IPS DF 6.9 (cell line): ENCODE results near the gene YY1.
"Not testable (repeated sequence)": the region's sequence is repeated elsewhere in the genome, so short reads cannot be mapped to it uniquely, and the experiment has no call there.

Experiments used
- DNase-seq: peaks from one replicate; pipeline ENCODE4 v3.0.0-alpha.2; 2013; ENCODE audit warnings: low read depth, low spot score
- H3K27ac ChIP-seq: one replicate; pipeline ENCODE4 v1.5.1; 2013; ENCODE audit warnings: low read length, control low read depth
- H3K27me3 ChIP-seq: 2 replicates; pipeline ENCODE4 v1.6.1; 2013; ENCODE audit warnings: mild to moderate bottlenecking, low read length; ENCODE audit not compliant: control insufficient read depth, insufficient read depth
- H3K36me3 ChIP-seq: 2 replicates; pipeline ENCODE4 v1.6.1; 2013; ENCODE audit warnings: low read length; ENCODE audit not compliant: control insufficient read depth, insufficient read depth
- H3K4me1 ChIP-seq: 2 replicates; pipeline ENCODE4 v1.6.1; 2013; ENCODE audit warnings: low read length; ENCODE audit not compliant: control insufficient read depth, insufficient read depth
- H3K4me3 ChIP-seq: 2 replicates; pipeline ENCODE4 v1.5.1; 2013; ENCODE audit warnings: mild to moderate bottlenecking, low read length
- H3K9me3 ChIP-seq: 2 replicates; pipeline ENCODE4 v1.6.1; 2013; ENCODE audit warnings: low read length, inconsistent platforms; ENCODE audit not compliant: control insufficient read depth, insufficient read depth
- WGBS: extraction: QIAGEN DNeasy Blood & Tissue Kit; methylation state at CpG from one replicate; pipeline ENCODE4 v1.1.7; 2013; ENCODE audit warnings: mixed read lengths, missing lambda C conversion rate; ENCODE audit not compliant: insufficient read length, insufficient coverage; 5-methylcytosine and 5-hydroxymethylcytosine counted together

YY1 gene

DNA sequence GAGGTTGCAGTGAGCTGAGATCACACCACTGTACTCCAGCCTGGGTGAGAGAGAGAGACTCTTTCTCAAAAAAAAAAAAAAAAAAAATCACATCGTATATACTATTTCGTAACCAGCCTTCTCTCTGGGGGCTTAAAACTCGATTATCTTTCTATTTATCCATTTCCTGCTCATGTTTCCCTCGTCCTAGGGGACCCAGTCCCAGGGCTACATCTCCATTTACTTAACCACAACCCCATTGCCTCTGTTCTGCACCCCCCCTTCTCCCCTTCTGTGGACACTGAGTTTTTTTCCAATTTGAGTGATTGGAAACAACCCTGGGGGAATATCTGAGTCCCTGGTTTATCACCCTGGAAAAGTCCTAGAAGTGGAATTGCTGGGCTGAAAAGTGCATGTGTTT is 36.2 kb upstream of the YY1 start:
- no peak for DNase-seq
- Histone ChIP-seq H3K9me3 (no peaks in the 10 kb centered on the region), H3K36me3 (no peaks in the 10 kb centered on the region), H3K4me1 (no peaks in the 10 kb centered on the region), H3K27ac (no peak overlapping the region), H3K4me3 (no peak overlapping the region), H3K27me3 (no peaks in the 10 kb centered on the region)
- 100% methylated on average over 3 of the region's 4 CpGs for WGBS

DNA sequence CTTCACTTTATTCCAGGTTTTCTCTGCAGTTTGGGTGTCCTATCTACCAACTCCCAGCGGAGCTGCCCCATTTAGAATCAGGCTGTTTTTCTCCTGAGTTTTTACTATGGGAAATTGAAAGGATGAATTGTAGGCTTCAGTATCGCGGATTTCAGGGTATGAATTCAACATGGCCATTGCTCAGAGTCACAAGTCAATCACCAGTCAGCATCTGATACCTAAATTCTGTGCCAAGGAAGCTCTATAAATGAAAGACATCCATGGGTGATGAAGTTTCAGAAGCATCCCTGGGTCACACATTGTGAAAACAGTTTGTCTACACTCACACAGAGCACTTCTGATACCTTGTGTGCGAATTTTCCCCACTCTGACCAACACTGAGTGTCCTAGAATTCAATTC is 35.8 kb upstream of the YY1 start:
- DNase-seq = no peak
- WGBS = no CpG with 5 or more reads among the region's 4 CpGs
- no peaks in the 10 kb centered on the region for H3K27me3 ChIP-seq
- no peaks in the 10 kb centered on the region for H3K9me3 ChIP-seq
- H3K36me3 ChIP-seq = no peaks in the 10 kb centered on the region
- no peak overlapping the region for H3K4me3 ChIP-seq
- no peak overlapping the region for H3K27ac ChIP-seq
- H3K4me1 ChIP-seq = no peaks in the 10 kb centered on the region

DNA sequence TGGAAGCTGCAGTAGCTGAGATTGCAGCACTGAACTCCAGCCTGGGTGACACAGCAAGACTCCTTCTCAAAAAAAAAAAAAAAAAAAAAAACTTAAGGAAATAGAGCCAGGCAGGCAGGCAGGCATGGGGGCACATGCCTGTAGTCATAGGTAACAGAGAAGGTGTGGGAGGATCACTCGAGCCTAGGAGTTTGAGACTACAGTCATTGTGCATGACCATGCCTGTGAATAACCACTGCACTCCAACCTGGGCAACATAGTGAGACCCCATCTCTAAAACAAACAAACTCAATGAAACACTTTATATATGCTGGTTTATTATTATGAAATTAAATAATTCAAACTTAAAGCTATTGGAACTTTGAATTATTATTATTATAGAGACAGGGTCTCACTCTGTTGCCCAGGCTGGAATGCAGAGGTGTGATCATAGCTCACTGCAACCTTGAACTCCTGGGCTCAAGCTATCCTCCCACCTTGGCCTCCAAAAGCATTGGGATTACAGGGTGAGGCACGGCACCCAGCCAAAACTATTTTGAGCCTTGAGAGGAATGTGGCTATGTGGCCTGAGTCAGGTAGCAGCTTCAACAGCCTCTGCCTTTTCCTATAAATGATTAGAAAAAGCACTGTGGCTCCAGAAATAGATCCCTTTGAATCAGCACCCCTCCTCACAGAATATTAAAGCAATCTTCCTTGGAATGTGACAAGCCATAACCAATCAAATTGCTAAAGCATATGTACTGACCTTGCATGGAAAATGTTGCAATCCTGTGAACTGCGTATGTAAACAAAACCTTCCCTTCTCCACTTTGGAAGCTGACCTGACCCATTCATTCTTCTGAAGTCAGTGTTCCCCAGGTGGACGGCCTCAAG is 34.7 kb upstream of the YY1 start:
- no CpG with 5 or more reads among the region's 4 CpGs for WGBS
- Histone ChIP-seq H3K27me3 (no peaks in the 10 kb centered on the region), H3K4me1 (no peaks in the 10 kb centered on the region), H3K36me3 (no peaks in the 10 kb centered on the region), H3K27ac (no peak overlapping the region), H3K9me3 (no peaks in the 10 kb centered on the region), H3K4me3 (no peak overlapping the region)
- no peak for DNase-seq

DNA sequence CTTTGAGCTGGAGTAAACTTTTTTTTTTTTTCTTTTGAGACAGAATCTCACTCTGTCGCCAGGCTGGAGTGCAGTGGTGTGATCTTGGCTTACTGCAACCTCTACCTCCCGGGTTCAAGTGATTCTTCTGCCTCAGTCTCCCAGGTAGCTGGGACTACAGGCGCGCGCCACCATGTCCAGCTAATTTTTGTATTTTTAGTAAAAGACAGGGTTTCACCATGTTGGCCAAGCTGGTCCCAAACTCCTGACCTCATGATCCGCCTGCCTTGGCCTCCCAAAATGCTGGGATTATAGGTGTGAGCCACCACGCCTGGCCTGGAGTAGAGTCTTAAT is 34.1 kb upstream of the YY1 start:
- WGBS = no CpG with 5 or more reads among the region's 7 CpGs
- H3K27ac ChIP-seq, H3K4me3 ChIP-seq: not testable (repeated sequence)

GRCh38 chr14:100207588-100207987 is 31.4 kb upstream of the YY1 start:
- not testable (repeated sequence) for H3K27me3 ChIP-seq, H3K9me3 ChIP-seq, DNase-seq, H3K4me1 ChIP-seq, H3K4me3 ChIP-seq, H3K36me3 ChIP-seq, H3K27ac ChIP-seq
- WGBS = no CpG with 5 or more reads among the region's 10 CpGs

More for the DNA sequence above, 34.1 kb upstream of the YY1 start:
- H3K36me3 ChIP-seq, DNase-seq, H3K27me3 ChIP-seq, H3K9me3 ChIP-seq, H3K4me1 ChIP-seq: not testable (repeated sequence)

DNA sequence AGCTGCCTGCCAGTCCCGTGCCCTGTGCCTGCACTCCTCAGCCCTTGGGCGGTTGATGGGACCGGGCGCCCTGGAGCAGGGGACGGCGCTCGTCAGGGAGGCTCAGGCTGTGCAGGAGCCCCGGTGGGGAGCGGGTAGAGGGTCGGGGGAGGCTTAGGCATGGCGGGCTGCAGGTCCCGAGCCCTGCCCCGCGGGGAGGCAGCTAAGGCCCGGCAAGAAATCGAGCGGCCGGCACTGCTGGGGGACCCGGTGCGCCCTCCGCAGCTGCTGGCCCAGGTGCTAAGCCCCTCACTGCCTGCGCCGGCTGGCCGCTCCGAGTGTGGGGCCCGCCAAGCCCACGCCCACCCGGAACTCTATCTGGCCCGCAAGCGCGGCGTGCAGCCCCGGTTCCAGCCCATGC is 30.8 kb upstream of the YY1 start:
- WGBS = no CpG with 5 or more reads among the region's 33 CpGs
- not testable (repeated sequence) for H3K27ac ChIP-seq, DNase-seq, H3K36me3 ChIP-seq, H3K9me3 ChIP-seq, H3K4me1 ChIP-seq, H3K27me3 ChIP-seq, H3K4me3 ChIP-seq

GRCh38 chr14:100211366-100211765 is 27.6 kb upstream of the YY1 start:
- no peak overlapping the region for H3K4me3 ChIP-seq
- H3K4me1 ChIP-seq = no peaks in the 10 kb centered on the region
- H3K27me3 ChIP-seq = no peaks in the 10 kb centered on the region
- H3K36me3 ChIP-seq = no peaks in the 10 kb centered on the region
- no peak for DNase-seq
- H3K9me3 ChIP-seq = no peaks in the 10 kb centered on the region
- H3K27ac ChIP-seq = no peak overlapping the region
- WGBS = no CpG with 5 or more reads among the region's 9 CpGs

DNA sequence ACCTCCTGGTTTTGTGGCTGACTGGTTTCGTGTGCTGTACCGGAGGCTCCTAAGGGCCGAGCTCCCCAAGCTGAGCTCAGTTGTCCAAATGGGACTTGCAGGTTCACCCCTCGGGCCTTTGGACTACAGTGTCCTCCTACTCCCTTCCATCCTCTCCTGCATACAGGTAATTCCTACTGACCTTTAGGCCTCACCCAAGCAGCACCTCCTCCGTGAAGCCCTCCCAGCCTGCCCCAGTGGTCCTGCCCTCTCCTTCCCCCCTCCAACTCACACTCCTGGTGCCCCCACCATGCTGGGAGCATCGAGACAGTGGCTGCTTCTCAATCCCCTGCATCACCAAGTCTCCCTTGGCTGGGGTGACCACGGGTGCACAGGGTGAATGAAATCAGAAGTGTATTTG is 27.1 kb upstream of the YY1 start:
- no peaks in the 10 kb centered on the region for H3K4me1 ChIP-seq
- H3K36me3 ChIP-seq = no peaks in the 10 kb centered on the region
- H3K27ac ChIP-seq = no peak overlapping the region
- H3K4me3 ChIP-seq = no peak overlapping the region
- H3K9me3 ChIP-seq = no peaks in the 10 kb centered on the region
- H3K27me3 ChIP-seq = no peaks in the 10 kb centered on the region
- WGBS = no CpG with 5 or more reads among the region's 7 CpGs
- no peak for DNase-seq

DNA sequence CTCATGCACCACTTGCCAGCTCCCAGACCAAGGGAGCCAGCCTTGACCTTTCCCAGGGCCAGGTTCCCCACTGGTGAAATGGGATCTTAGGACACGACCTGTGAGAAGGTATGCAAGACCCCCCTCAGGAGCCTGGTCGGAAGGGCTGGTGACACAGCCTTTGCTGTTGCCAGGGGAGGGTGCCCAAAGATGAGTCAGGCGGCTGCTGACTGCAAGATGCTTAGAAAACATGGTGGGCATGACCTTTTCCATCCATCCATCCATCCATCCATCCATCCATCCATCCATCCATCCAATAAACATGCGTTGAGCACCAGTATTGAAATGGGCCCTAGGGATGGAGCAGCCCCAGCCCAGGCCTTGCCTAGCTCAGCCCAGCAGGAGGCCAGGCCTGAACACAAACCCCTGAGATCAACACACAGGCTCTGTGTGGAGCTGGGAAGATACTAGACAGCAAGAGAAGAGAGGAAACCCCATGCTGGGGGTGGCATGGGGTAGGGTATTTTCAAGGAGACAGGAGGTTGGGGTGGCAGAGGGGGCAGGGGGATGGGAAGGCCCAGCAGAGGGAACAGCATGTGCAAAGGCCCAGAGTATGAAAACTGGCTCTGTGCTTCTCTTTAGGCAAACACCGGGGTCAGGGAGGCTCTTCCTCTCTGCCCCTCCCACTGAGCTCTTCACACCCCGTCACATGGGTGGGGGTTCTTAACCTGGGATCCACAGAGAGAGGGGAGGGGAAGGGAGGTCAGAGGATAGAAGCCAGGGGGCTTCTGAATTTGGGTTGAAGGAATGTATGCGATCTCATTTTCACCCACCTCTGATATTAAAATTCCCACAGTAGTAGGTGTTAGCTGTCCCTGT is 26.2 kb upstream of the YY1 start:
- DNase-seq = no peak
- H3K4me3 ChIP-seq = no peak overlapping the region
- no peaks in the 10 kb centered on the region for H3K27me3 ChIP-seq
- H3K27ac ChIP-seq = no peak overlapping the region
- no peaks in the 10 kb centered on the region for H3K36me3 ChIP-seq
- no peaks in the 10 kb centered on the region for H3K4me1 ChIP-seq
- no CpG with 5 or more reads among the region's 7 CpGs for WGBS
- no peaks in the 10 kb centered on the region for H3K9me3 ChIP-seq

- H3K4me3 ChIP-seq = peak overlapping the region; percentile 73; the same call in 1 of the 2 replicates
- no CpG with 5 or more reads among the region's 15 CpGs for WGBS
- DNase-seq = no peak
- H3K4me1 ChIP-seq = no peaks in the 10 kb centered on the region
- no peaks in the 10 kb centered on the region for H3K36me3 ChIP-seq
- no peaks in the 10 kb centered on the region for H3K9me3 ChIP-seq
- H3K27ac ChIP-seq = no peak overlapping the region
- no peaks in the 10 kb centered on the region for H3K27me3 ChIP-seq
Observed at GRCh38 chr14:100213587-100213955, 25.4 kb upstream of the YY1 start.
